HG03095 (cell line): ENCODE measurements around the gene MOSPD3.
"Not testable (repeated sequence)": the region's sequence is repeated elsewhere in the genome, so short reads cannot be mapped to it uniquely, and the experiment has no call there.

ENCODE experiments used
- ATAC-seq: cut with Tn5 transposase; IDR thresholded peaks from one replicate; pipeline ENCODE4 v1.9.1; 2021; ENCODE audit warnings: moderate library complexity; ENCODE audit not compliant: unreplicated experiment

The MOSPD3 gene

GRCh38 chr7:100662194-100662776 is 49.9 kb downstream of the MOSPD3 start:
- not testable (repeated sequence) for ATAC-seq
